Mesenteric fat pad (tissue), 1 donor: Measurements from ENCODE around the gene STAMBP. TPM values are rescaled to one million over a fixed set of nuclear protein-coding genes. Genes with fewer than 3 reads are reported as not detected.
"Not testable (repeated sequence)": the region's sequence is repeated elsewhere in the genome, so short reads cannot be mapped to it uniquely, and the experiment has no call there.

Source experiments
- DNase-seq: peaks from one replicate; pipeline ENCODE4 v3.0.0-alpha.2; 2020; ENCODE audit warnings: low spot score
- long read RNA-seq: library from polyadenylated mRNA; unstranded; transcript quantifications from one replicate; pipeline ENCODE4 v2.0.0, GENCODE V29; 2020
- total RNA-seq: library from RNA; stranded (reverse); fragmentation: NEBNext Ultra II Directional; extraction: Animal tissue kit (Norgen Biotek cat#: 25700); gene quantifications from one replicate; pipeline ENCODE4 v1.2.1, GENCODE V29; 2021
- donor health status: DM: yes; HTN: yes; CAD: no.

The STAMBP gene
- total RNA-seq, result 25.6 TPM
- long read RNA-seq, full-length matches to known transcripts, result 37 of 55 reads
- long read RNA-seq, partial matches to known transcripts, result 5 of 55 reads
- long read RNA-seq, other reads (novel, unspliced or antisense), result 13 of 55 reads

- peak; percentile 98 for DNase-seq
Measured at GRCh38 chr2:73828818-73829570, at the start of gene STAMBP. Gene STAMBP, plus strand, starts transcription at chr2:73828961. Its CDS starts 1,896 bp downstream, at chr2:73830857.

DNA sequence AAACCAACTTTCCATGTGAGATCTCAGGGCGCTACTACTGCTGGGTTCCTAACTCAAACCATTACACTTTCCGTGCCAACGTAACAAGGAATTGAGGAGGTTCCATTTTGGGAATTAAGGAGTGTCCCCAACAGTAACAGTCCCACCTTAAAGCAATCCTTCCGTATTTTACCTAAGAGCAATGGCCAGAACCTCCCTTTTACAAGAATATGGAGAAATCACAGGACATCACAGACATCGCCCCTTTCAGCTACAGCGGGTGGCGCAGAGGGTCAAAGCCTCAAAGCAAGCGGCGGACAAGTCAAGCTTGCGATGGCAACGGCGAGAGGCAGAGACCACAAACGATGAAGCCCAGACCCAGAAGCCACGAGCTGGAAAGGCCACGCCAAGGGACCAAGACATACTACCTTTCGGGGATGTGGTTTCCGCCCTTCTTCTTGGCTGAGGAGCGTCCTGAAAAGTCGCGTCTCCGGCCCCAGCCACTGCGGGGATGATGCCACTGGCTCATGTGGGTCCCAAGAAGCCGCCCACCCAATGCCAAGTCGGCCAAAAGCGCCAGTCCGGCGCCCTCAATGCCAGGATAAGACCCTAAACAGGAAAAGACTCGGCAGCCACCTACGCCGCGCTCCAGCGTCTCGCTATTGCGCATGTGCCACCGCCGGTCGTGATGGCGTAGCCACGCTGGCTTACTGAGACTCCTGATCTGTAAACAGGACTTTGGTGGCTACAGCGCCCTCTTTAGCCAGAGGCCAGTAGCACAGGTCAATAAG lies 49.1 kb upstream of the STAMBP start, which contains the start of gene DUSP11:
Gene DUSP11 (minus strand): TSS at position 637 of the 770 bp plus-strand sequence. CDS start 129 bp downstream, at position 508.
- peak; percentile 97 for DNase-seq

- no peak for DNase-seq
Measured at GRCh38 chr2:73780237-73780582, 48.6 kb upstream of the STAMBP start.

DNA sequence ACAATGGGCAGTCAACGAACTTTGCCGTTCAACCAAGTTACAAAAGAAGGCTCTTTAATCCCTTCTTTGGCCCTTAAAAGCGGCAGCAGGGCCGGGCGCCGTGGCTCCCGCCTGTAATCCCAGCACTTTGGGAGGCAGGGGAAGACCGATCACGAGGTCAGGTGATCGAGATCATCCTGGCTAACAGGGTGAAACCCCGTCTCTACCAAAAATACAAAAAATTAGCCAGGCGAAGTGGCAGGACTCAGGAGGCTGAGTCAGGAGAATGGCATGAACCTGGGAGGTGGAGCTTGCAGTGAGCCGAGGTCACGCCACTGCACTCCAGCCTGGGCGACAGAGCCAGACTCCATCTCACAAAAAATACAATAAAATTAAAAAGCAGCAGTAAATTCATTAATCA lies 45.4 kb upstream of the STAMBP start:
- DNase-seq, result not testable (repeated sequence)

DNA sequence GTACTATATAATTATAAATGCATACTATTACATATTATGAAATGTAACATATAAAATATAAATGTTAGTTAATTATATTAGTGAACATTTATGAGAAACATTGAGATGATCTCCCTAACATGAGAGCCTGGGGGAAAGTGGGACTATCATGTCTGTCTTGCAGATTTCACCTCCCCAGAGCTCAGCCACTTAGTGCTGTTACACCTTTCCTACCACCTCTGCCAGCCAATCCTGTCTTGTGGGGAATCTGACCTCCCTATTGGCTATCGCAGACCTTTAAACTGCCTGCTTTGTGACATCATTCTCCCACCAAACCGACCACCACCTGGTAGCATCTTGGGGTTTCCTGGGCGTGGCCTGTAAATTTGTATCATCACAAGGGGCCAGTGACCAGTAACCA lies 44.9 kb upstream of the STAMBP start, which contains the start of gene C2orf78:
Gene C2orf78 (plus strand): TSS at position 301 of the 400 bp plus-strand sequence. CDS start 127 bp downstream, outside the sequence.
- DNase-seq, result not testable (repeated sequence)

- no peak for DNase-seq
Measured at GRCh38 chr2:73811878-73812277, 16.9 kb upstream of the STAMBP start.

DNA sequence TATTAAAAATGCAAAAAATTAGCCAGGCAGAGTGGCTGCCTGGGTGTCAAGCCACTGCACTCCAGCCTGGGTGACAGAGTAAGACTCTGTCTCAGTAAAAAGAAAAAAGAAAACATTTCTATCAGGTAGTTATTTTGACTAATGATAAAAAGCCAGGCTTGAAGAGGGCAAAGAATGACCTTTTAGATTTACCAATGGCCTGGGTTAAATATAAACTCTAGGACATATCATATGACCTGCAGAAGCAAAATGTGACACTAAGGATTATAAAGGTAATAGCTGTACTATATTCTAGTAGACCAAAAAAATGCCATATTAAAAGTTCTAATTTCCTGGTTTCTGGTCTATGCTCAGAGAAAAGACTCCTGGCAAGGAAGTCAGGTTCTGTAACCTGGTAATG lies 16.1 kb upstream of the STAMBP start:
- no peak for DNase-seq

DNA sequence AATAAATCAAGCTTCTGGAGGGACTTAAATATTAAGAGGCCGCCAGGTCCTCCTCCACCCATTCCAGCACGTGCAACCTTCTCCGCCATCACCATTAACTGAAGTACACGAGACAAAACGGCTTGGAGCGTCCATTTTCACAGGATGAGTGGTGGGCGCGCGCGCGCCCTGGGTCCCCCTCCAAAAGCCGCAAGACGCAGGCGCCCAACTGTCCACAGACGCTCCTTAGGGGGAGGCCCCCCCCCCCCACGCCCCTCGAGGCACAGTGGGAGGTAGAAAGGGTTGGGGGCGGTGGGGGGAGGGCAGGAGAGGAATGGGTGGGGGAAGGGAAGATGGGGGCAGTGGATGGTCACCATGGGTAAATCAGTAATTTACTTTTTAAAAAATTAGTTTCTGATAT lies 10.5 kb upstream of the STAMBP start:
- no peak for DNase-seq

- no peak for DNase-seq
Measured at GRCh38 chr2:73821227-73821626, 7.5 kb upstream of the STAMBP start.

DNA sequence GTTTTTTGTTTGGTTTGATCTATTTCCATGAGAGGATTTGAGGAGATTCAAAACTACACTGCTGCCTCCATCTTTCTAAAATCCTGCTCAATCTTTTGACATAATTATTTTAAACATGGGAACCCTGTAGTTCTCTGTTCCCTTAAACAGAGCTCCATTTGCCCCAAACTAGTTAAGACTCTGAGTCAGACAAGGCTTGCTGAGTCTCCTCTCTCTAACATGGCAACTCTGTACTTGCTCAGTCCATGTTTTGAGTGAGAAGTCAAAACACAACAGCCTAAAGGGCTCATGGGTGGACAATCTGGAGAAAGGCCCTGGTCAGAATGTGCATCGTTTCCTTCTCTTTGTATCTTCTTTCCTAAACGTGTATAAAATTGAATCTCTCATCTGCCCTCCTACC lies 7.1 kb upstream of the STAMBP start:
- DNase-seq, result no peak

- DNase-seq, result no peak
Measured at GRCh38 chr2:73822276-73822675, 6.5 kb upstream of the STAMBP start.

GRCh38 chr2:73822991-73823390 lies 5.8 kb upstream of the STAMBP start:
- no peak for DNase-seq

DNA sequence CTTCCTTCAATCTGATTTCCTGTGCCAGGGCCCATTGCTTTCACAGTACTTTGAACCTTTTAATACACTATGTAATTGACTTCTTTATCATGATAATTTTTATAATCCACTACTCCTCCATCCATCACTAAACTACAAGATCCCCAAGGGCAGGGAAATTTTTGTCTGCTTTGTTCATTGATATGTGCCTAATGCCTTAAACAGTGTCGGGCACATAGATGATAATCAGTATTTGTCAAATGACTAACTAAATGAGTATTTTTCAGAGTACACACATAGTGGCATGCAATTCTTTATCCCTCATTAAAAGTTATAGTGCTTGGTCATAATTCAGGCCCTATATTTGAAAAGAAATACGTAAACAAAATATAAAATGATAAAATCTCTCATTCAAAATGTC lies 5.3 kb upstream of the STAMBP start:
- DNase-seq, result no peak

DNA sequence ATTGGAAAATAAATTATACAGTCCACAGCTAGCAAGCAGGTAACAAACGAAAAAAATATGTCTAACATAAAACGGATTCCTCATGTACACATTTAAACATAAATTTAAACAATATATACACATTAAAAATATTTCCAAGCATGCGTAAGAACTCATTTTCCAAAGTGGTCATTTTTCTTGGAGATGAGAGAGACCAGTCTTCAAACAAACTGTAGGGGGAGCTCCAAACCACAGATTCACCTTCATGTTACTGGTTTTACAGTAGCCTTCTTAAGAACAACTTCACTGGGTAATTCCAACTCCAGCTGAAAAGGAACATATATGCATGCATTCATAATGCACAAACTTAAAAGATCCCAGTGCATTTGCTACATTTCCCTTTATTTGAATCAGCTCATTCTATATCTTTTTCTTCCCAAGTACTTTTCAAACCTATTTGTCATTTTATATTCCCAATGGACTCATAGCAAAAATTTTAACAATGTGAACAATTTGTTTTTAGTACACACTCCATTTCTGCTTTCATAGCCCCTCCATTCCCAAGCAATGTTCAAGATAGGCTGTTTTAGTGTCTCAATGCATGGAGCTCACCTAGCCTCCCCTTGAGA lies 4.7 kb upstream of the STAMBP start:
- DNase-seq, result no peak

GRCh38 chr2:73825408-73825807 lies 3.4 kb upstream of the STAMBP start:
- DNase-seq, result no peak

DNA sequence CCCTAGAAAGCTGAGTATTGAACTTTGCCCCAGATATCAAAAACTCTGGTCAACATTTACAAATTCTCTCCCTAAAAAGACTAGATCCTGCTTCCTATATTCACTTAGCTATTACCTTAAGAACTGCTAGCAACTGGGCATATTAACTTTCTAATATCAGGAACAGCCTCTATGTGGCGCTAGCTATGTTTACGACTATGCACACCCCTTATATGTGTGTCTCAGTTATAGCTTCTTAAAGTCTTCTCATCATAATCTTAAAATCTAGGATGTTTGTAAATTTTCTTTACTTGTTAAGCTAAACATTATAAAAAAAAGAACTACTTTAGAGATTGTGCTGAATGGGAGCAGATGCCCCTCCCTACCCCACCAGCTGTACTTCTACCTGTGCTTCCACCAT lies 1.7 kb upstream of the STAMBP start:
- DNase-seq, result no peak

- DNase-seq, result no peak
Measured at GRCh38 chr2:73827660-73828388, 937 bp upstream of the STAMBP start.

GRCh38 chr2:73828389-73828817 lies 358 bp upstream of the STAMBP start:
- no peak for DNase-seq

- no peak for DNase-seq
Measured at GRCh38 chr2:73830871-73831401, 2.2 kb downstream of the STAMBP start.

- no peak for DNase-seq
Measured at GRCh38 chr2:73832930-73833329, 4.2 kb downstream of the STAMBP start.
